ENCODE measurements around the gene NINJ1.

DNA sequence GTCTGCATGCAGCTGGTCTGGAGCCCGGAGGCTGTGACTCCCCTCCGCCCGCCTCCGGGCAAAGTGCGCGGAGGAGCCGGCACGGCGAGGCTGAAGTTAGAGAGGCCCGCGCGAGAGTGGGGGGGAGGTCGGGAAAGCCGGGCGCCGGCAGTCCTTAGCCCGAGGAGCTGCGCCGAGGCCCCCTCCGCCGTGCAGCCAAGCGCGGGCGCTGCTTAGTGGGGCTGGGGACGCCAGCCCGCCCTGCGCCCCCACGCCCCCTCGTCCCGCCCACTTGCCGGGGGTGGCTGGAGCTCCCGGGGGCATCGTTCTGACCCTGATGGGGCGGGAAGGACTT lies 403 bp downstream of the NINJ1 start:
- TF ChIP-seq EP300 (IDR thresholded peaks at IDR 0.05; ENCODE audit: low read depth) (no peak), CTCF (IDR thresholded peaks at IDR 0.05) (no peak), POLR2A (IDR thresholded peaks at IDR 0.05) (peak; percentile 84), POLR2AphosphoS5 (IDR thresholded peaks at IDR 0.05) (peak; percentile 47 to 84 (median 84))
